Stimulated activated CD8-positive, alpha-beta memory T cell treated with anti-CD3 and anti-CD28 coated beads, Interleukin-12 subunit alpha, Interleukin-12 subunit beta, amount 100 ng/mL, for 24 hours (primary cell): ENCODE results near the gene SNTB2.
"Not testable (repeated sequence)": the region's sequence is repeated elsewhere in the genome, so short reads cannot be mapped to it uniquely, and the experiment has no call there.

Experiments
- DNase-seq: peaks from one replicate; pipeline ENCODE4 v3.0.0-alpha.2; 2020; ENCODE audit errors: extremely low read depth

The SNTB2 gene

GRCh38 chr16:69286941-69287713 lies 100.2 kb downstream of the SNTB2 start:
- DNase-seq = no peak

- not testable (repeated sequence) for DNase-seq
These were observed 104.7 kb downstream of the SNTB2 start for GRCh38 chr16:69291657-69292056.

- no peak for DNase-seq
These were observed 106.4 kb downstream of the SNTB2 start for GRCh38 chr16:69293401-69293800.

GRCh38 chr16:69294051-69294450 lies 107.1 kb downstream of the SNTB2 start:
- no peak for DNase-seq

- not testable (repeated sequence) for DNase-seq
These were observed 109.8 kb downstream of the SNTB2 start for GRCh38 chr16:69296771-69297170.

- no peak for DNase-seq
These were observed 111.3 kb downstream of the SNTB2 start for GRCh38 chr16:69298261-69298660.

- DNase-seq = no peak
These were observed 114.2 kb downstream of the SNTB2 start for GRCh38 chr16:69301187-69301586.

- DNase-seq = no peak
These were observed 114.9 kb downstream of the SNTB2 start for GRCh38 chr16:69301861-69302260.

GRCh38 chr16:69302301-69302700 lies 115.3 kb downstream of the SNTB2 start:
- no peak for DNase-seq

- DNase-seq = no peak
These were observed 119.1 kb downstream of the SNTB2 start for GRCh38 chr16:69306031-69306430.

- DNase-seq = no peak
These were observed 120.1 kb downstream of the SNTB2 start for GRCh38 chr16:69307091-69307490.

- DNase-seq = no peak
These were observed 120.9 kb downstream of the SNTB2 start for GRCh38 chr16:69307856-69308255.

GRCh38 chr16:69309316-69309715 lies 122.4 kb downstream of the SNTB2 start:
- DNase-seq = no peak

- DNase-seq = peak; percentile 87
These were observed 123.9 kb downstream of the SNTB2 start, which contains the start of gene VPS4A for GRCh38 chr16:69310653-69311532. Gene VPS4A (plus strand): TSS chr16:69311350. CDS start chr16:69311512, 162 bp downstream.

GRCh38 chr16:69311533-69312387 lies 124.8 kb downstream of the SNTB2 start:
- no peak for DNase-seq

GRCh38 chr16:69313469-69313868 lies 126.5 kb downstream of the SNTB2 start:
- DNase-seq = no peak

GRCh38 chr16:69314534-69314933 lies 127.6 kb downstream of the SNTB2 start:
- DNase-seq = no peak

GRCh38 chr16:69315486-69316311 lies 128.7 kb downstream of the SNTB2 start:
- no peak for DNase-seq

GRCh38 chr16:69316595-69317034 lies 129.7 kb downstream of the SNTB2 start:
- DNase-seq = no peak

GRCh38 chr16:69318177-69318910 lies 131.4 kb downstream of the SNTB2 start:
- DNase-seq = no peak
